ENCODE measurements around the gene TOMM70. TPM values are rescaled to one million over a fixed set of nuclear protein-coding genes. Genes with fewer than 3 reads are reported as not detected.

TOMM70 gene
- total and polyA plus RNA-seq, 10 donors = 10.6 to 37.2 (median 30.4) TPM

DNA sequence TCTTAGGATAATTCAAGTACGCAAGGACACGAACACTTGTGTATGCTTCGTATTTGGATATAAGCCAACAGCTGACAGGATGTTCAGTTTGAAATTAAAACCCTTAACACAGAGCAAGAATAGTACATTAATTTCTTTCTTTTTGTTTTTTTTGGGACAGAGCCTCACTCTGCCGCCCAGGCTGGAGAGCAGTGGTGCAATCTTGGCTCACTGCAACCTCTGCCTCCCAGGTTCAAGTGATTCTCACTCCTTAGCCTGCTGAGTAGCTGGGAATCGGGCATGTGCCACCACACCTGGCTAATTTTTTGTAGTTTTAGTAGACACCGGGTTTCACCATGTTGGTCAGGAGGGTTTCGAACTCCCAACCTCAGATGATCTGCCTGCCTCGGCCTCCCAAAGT lies 32.4 kb downstream of the TOMM70 start:
- peaks cover 0 to 100% (median 74%) of the 10 kb centered on the region in 6 donors for H3K36me3 ChIP-seq
- no peak overlapping the region for H3K4me3 ChIP-seq
- no peaks in the 10 kb centered on the region for H3K4me1 ChIP-seq
- H3K27me3 ChIP-seq (replicated peaks in 1 of 7) = no peaks in the 10 kb centered on the region
- H3K27ac ChIP-seq = peak overlapping the region in 1 of 8 donors; percentile 6
- intact Hi-C loops (cut with DNase I; ENCODE audit: low total_unique reads) = no loop called here
- H3K9me3 ChIP-seq = no peaks in the 10 kb centered on the region
- 68 to 87% (median 79%) methylated on average over 8 of the region's 8 CpGs for WGBS, 5 donors
- no peak for DNase-seq
- TF ChIP-seq POLR2AphosphoS5 (IDR thresholded peaks at IDR 0.05) (no peak), POLR2A (IDR thresholded peaks at IDR 0.05) (no peak)
- TF ChIP-seq, protein P1, sequence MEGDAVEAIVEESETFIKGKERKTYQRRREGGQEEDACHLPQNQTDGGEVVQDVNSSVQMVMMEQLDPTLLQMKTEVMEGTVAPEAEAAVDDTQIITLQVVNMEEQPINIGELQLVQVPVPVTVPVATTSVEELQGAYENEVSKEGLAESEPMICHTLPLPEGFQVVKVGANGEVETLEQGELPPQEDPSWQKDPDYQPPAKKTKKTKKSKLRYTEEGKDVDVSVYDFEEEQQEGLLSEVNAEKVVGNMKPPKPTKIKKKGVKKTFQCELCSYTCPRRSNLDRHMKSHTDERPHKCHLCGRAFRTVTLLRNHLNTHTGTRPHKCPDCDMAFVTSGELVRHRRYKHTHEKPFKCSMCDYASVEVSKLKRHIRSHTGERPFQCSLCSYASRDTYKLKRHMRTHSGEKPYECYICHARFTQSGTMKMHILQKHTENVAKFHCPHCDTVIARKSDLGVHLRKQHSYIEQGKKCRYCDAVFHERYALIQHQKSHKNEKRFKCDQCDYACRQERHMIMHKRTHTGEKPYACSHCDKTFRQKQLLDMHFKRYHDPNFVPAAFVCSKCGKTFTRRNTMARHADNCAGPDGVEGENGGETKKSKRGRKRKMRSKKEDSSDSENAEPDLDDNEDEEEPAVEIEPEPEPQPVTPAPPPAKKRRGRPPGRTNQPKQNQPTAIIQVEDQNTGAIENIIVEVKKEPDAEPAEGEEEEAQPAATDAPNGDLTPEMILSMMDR (IDR thresholded peaks at IDR 0.05 in 8 of 11, conservative IDR thresholded peaks at IDR 0.05 in 3 of 11) = no peak

GRCh38 chr3:100366424-100366823 lies 34.5 kb downstream of the TOMM70 start:
- no peak overlapping the region for H3K4me3 ChIP-seq
- H3K9me3 ChIP-seq = peaks cover 0 to 14% (median 10%) of the 10 kb centered on the region in 8 donors
- peaks cover 0 to 100% (median 72%) of the 10 kb centered on the region in 6 donors for H3K36me3 ChIP-seq
- no peak overlapping the region for H3K27ac ChIP-seq
- TF ChIP-seq, protein P1 (IDR thresholded peaks at IDR 0.05 in 8 of 11, conservative IDR thresholded peaks at IDR 0.05 in 3 of 11) = no peak
- TF ChIP-seq POLR2A (IDR thresholded peaks at IDR 0.05) (no peak), POLR2AphosphoS5 (IDR thresholded peaks at IDR 0.05) (no peak)
- no peaks in the 10 kb centered on the region for H3K4me1 ChIP-seq
- intact Hi-C loops (cut with DNase I; ENCODE audit: low total_unique reads) = no loop called here
- no peak for DNase-seq
- WGBS, 5 donors = 83 to 88% (median 84%) methylated on average over 2 of the region's 2 CpGs
- no peaks in the 10 kb centered on the region for H3K27me3 ChIP-seq (replicated peaks in 1 of 7)

DNA sequence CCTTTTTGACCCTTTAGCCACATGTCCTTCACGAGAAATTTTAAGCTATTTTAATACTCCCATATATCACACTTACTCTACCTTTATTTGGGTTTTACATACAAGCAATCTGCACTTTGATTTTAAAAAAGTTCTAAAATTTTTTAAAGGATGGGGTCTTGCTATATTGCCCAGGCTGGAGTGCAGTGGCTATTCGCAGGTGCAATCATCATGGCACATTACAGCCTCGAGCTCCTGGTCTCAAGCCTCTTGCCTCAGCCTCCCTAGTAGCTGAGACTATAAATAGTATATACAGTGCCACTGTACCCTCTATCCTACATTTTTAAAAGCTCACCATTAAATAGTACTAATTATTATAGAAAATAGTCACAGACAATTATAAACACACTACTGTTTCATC lies 36.5 kb downstream of the TOMM70 start:
- intact Hi-C loops (cut with DNase I; ENCODE audit: low total_unique reads) = no loop called here
- Histone ChIP-seq H3K27ac (no peak overlapping the region), H3K36me3 (peaks cover 0 to 99% (median 63%) of the 10 kb centered on the region in 6 donors), H3K9me3 (peaks cover 0 to 14% (median 10%) of the 10 kb centered on the region in 8 donors), H3K4me1 (no peaks in the 10 kb centered on the region), H3K4me3 (no peak overlapping the region), H3K27me3 (replicated peaks in 1 of 7) (no peaks in the 10 kb centered on the region)
- 92 to 97% (median 94%) methylated on average over 3 of the region's 3 CpGs for WGBS, 5 donors
- TF ChIP-seq POLR2AphosphoS5 (IDR thresholded peaks at IDR 0.05) (no peak), POLR2A (IDR thresholded peaks at IDR 0.05) (no peak)
- TF ChIP-seq, protein P1 (IDR thresholded peaks at IDR 0.05 in 8 of 11, conservative IDR thresholded peaks at IDR 0.05 in 3 of 11) = no peak
- DNase-seq = no peak

DNA sequence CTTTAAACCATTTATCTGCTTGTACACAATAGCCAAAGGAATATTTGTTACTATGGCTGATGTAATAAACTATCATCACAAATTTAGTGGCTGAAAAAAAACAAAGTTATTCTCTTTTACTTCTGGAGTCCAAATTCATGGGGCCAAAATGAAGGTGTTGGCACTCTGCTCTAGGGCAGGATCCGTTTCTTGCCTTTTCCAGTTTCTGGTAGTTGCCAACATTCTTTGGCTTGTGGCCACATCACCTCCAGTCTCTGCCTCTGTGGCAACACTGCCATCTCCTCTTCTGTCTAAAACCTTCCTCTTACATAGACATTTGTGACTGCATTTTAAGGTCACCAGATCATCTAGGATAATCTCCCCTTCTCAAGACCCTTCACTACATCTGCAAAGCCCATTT lies 39.0 kb downstream of the TOMM70 start:
- peaks cover 0 to 99% (median 53%) of the 10 kb centered on the region in 6 donors for H3K36me3 ChIP-seq
- H3K27ac ChIP-seq = no peak overlapping the region
- no peaks in the 10 kb centered on the region for H3K4me1 ChIP-seq
- intact Hi-C loops (cut with DNase I; ENCODE audit: low total_unique reads) = no loop called here
- no peak overlapping the region for H3K4me3 ChIP-seq
- DNase-seq = no peak
- TF ChIP-seq, protein P1 (IDR thresholded peaks at IDR 0.05 in 8 of 11, conservative IDR thresholded peaks at IDR 0.05 in 3 of 11) = no peak
- 90 to 100% (median 96%) methylated on average over 1 of the region's 1 CpG for WGBS, 5 donors
- H3K27me3 ChIP-seq (replicated peaks in 1 of 7) = no peaks in the 10 kb centered on the region
- peaks cover 0 to 14% (median 10%) of the 10 kb centered on the region in 8 donors for H3K9me3 ChIP-seq
